GM20431 (cell line): ENCODE measurements around the gene FCN3.

Experiments
- in situ Hi-C: fragments of 300-500 bp; cut with MseI, MboI; formaldehyde crosslinking; loops from one replicate; pipeline ENCODE4 v1.15.0; 2020; ENCODE audit warnings: low sequenced_read_pairs; ENCODE audit not compliant: unreplicated experiment

FCN3 gene

GRCh38 chr1:27381969-27382762, 7.5 kb upstream of the FCN3 start:
- in situ Hi-C loops = no loop called here

GRCh38 chr1:27380766-27381733, 6.4 kb upstream of the FCN3 start:
- in situ Hi-C loops = no loop called here

GRCh38 chr1:27380224-27380623, 5.6 kb upstream of the FCN3 start:
- in situ Hi-C loops = no loop called here

GRCh38 chr1:27379564-27380122, 5.0 kb upstream of the FCN3 start:
- in situ Hi-C loops = no loop called here

GRCh38 chr1:27377760-27378495, 3.3 kb upstream of the FCN3 start:
- in situ Hi-C loops = no loop called here

GRCh38 chr1:27372808-27373690, 1.6 kb downstream of the FCN3 start:
- in situ Hi-C loops = no loop called here

GRCh38 chr1:27372022-27372807, 2.4 kb downstream of the FCN3 start:
- in situ Hi-C loops = no loop called here

- in situ Hi-C loops = no loop called here
These were observed 5.6 kb downstream of the FCN3 start for GRCh38 chr1:27368869-27369582.

- in situ Hi-C loops = no loop called here
These were observed 7.4 kb downstream of the FCN3 start for GRCh38 chr1:27367160-27367650.

- in situ Hi-C loops = no loop called here
These were observed 8.0 kb downstream of the FCN3 start, which contains the start of gene MAP3K6 for GRCh38 chr1:27366411-27367159. Gene MAP3K6 (minus strand): TSS chr1:27366961. CDS start chr1:27366597, 364 bp downstream.

GRCh38 chr1:27366113-27366410, 8.6 kb downstream of the FCN3 start:
- in situ Hi-C loops = no loop called here

- in situ Hi-C loops = no loop called here
These were observed 9.1 kb downstream of the FCN3 start for GRCh38 chr1:27365372-27366112.

GRCh38 chr1:27364696-27365371, 9.8 kb downstream of the FCN3 start:
- in situ Hi-C loops = no loop called here

- in situ Hi-C loops = no loop called here
These were observed 10.6 kb downstream of the FCN3 start for GRCh38 chr1:27363766-27364695.

- in situ Hi-C loops = no loop called here
These were observed 13.1 kb downstream of the FCN3 start for GRCh38 chr1:27361553-27361952.
